Activated CD8-positive, alpha-beta T cell treated with anti-CD3 and anti-CD28 coated beads, Interleukin-2, amount 10 ng/mL, durations not matched to agents 7 days and 5 days (primary cell): Measurements from ENCODE around the gene SFSWAP. TPM values are rescaled to one million over a fixed set of nuclear protein-coding genes. Genes with fewer than 3 reads are reported as not detected.
"Not testable (repeated sequence)": the region's sequence is repeated elsewhere in the genome, so short reads cannot be mapped to it uniquely, and the experiment has no call there.

ENCODE experiments used
- ATAC-seq: fragments of 150-1000 bp; cut with Tn5 transposase; one replicate; pipeline ENCODE4 v1.10.0; 2021; ENCODE audit warnings: moderate library complexity
- CTCF ChIA-PET: fragments of 350-600 bp; sonication (Branson Sonifier 250); formaldehyde crosslinking; loops from one replicate; lab custom pipeline; 2021; ENCODE audit warnings: antibody characterized with exemption; lab: Charles Lee
- POLR2A ChIA-PET: fragments of 350-600 bp; sonication (Branson Sonifier 250); formaldehyde crosslinking; loops from one replicate; lab custom pipeline; 2021; ENCODE audit warnings: antibody characterized with exemption; lab: Charles Lee
- DNase-seq: peaks from one replicate; pipeline ENCODE4 v3.0.0-alpha.2; 2020
- H3K27ac Mint-ChIP-seq: one replicate; pipeline ENCODE4 v1.8.0; 2021; ENCODE audit warnings: mild to moderate bottlenecking, mixed read lengths
- H3K27me3 Mint-ChIP-seq: one replicate; pipeline ENCODE4 v1.8.0; 2021; ENCODE audit warnings: low read depth, mixed read lengths
- H3K36me3 Mint-ChIP-seq: one replicate; pipeline ENCODE4 v1.8.0; 2021; ENCODE audit warnings: low read depth, mixed read lengths
- H3K4me1 Mint-ChIP-seq: one replicate; pipeline ENCODE4 v1.8.0; 2021; ENCODE audit warnings: low read depth, mixed read lengths
- H3K4me3 Mint-ChIP-seq: one replicate; pipeline ENCODE4 v1.8.0; 2021; ENCODE audit warnings: mild to moderate bottlenecking, mixed read lengths
- H3K9me3 Mint-ChIP-seq: one replicate; pipeline ENCODE4 v1.8.0; 2022; ENCODE audit warnings: mixed read lengths; ENCODE audit not compliant: insufficient read depth
- total RNA-seq, 2 experiments: library from RNA; stranded (reverse); gene quantifications; one replicate each; pipeline ENCODE4 v1.2.3, GENCODE V29; 2021

Gene SFSWAP
- total RNA-seq, result 10 to 100 TPM; 50.4 to 53.6 TPM

- H3K36me3 Mint-ChIP-seq, result peaks cover 23% of the 10 kb centered on the region
- peak within 1 kb of the TSS; percentile 97 for H3K4me3 Mint-ChIP-seq
- H3K27me3 Mint-ChIP-seq, result peaks cover 2% of the 10 kb centered on the region
- no peaks in the 10 kb centered on the region for H3K9me3 Mint-ChIP-seq
- H3K27ac Mint-ChIP-seq, result peak within 1 kb of the TSS; percentile 96
- peak; percentile 78 for DNase-seq
- peak; percentile 90 for ATAC-seq
- POLR2A ChIA-PET, result interaction anchor here (0.6 to 1.3 kb wide), 11 partner anchors 8 to 911 kb away, joined by 3 to 12 read pairs (median 3); partner anchors contain the start of gene PUS1
- H3K4me1 Mint-ChIP-seq, result peaks cover 25% of the 10 kb centered on the region
- CTCF ChIA-PET, result interaction anchor here (0.9 kb wide), 1 partner anchor 28 kb away, joined by 4 read pairs; no protein-coding TSS in a partner anchor
Observed at GRCh38 chr12:131710464-131711457, at the start of gene SFSWAP. Gene SFSWAP, plus strand, starts transcription at chr12:131711090. Its CDS starts 140 bp downstream, at chr12:131711230.

- H3K4me3 Mint-ChIP-seq, H3K9me3 Mint-ChIP-seq, DNase-seq, H3K4me1 Mint-ChIP-seq, H3K36me3 Mint-ChIP-seq, POLR2A ChIA-PET, CTCF ChIA-PET, H3K27ac Mint-ChIP-seq: not testable (repeated sequence)
- H3K27me3 Mint-ChIP-seq, result peaks cover 11% of the 10 kb centered on the region
- peak; percentile 37 for ATAC-seq
Observed at GRCh38 chr12:131661170-131661985, 49.5 kb upstream of the SFSWAP start.

GRCh38 chr12:131661986-131662288, 49.0 kb upstream of the SFSWAP start:
- H3K27me3 Mint-ChIP-seq, result peaks cover 11% of the 10 kb centered on the region
- H3K4me1 Mint-ChIP-seq, CTCF ChIA-PET, DNase-seq, H3K27ac Mint-ChIP-seq, H3K36me3 Mint-ChIP-seq, H3K9me3 Mint-ChIP-seq, H3K4me3 Mint-ChIP-seq, POLR2A ChIA-PET: not testable (repeated sequence)
- peak; percentile 55 for ATAC-seq

GRCh38 chr12:131662346-131662745, 48.5 kb upstream of the SFSWAP start:
- H3K4me3 Mint-ChIP-seq, H3K36me3 Mint-ChIP-seq, CTCF ChIA-PET, H3K4me1 Mint-ChIP-seq, ATAC-seq, H3K27ac Mint-ChIP-seq, H3K9me3 Mint-ChIP-seq, DNase-seq, POLR2A ChIA-PET: not testable (repeated sequence)
- peaks cover 11% of the 10 kb centered on the region for H3K27me3 Mint-ChIP-seq

- peaks cover 20% of the 10 kb centered on the region for H3K27me3 Mint-ChIP-seq
- CTCF ChIA-PET, result not testable (repeated sequence)
Observed at GRCh38 chr12:131665666-131666065, 45.2 kb upstream of the SFSWAP start.

GRCh38 chr12:131666486-131666885, 44.4 kb upstream of the SFSWAP start:
- H3K4me3 Mint-ChIP-seq, H3K4me1 Mint-ChIP-seq, ATAC-seq, DNase-seq, H3K27ac Mint-ChIP-seq, CTCF ChIA-PET, H3K36me3 Mint-ChIP-seq, H3K9me3 Mint-ChIP-seq, POLR2A ChIA-PET: not testable (repeated sequence)
- H3K27me3 Mint-ChIP-seq, result peaks cover 21% of the 10 kb centered on the region

More at GRCh38 chr12:131665666-131666065, 45.2 kb upstream of the SFSWAP start:
- POLR2A ChIA-PET, H3K9me3 Mint-ChIP-seq, DNase-seq, H3K4me3 Mint-ChIP-seq, H3K4me1 Mint-ChIP-seq, H3K27ac Mint-ChIP-seq, ATAC-seq, H3K36me3 Mint-ChIP-seq: not testable (repeated sequence)

- peaks cover 21% of the 10 kb centered on the region for H3K27me3 Mint-ChIP-seq
- DNase-seq, H3K4me3 Mint-ChIP-seq, H3K36me3 Mint-ChIP-seq, CTCF ChIA-PET, ATAC-seq, H3K9me3 Mint-ChIP-seq, H3K27ac Mint-ChIP-seq, POLR2A ChIA-PET, H3K4me1 Mint-ChIP-seq: not testable (repeated sequence)
Observed at GRCh38 chr12:131666978-131667601, 43.8 kb upstream of the SFSWAP start.

- CTCF ChIA-PET, result no interaction called here
Observed at GRCh38 chr12:131671276-131671675, 39.6 kb upstream of the SFSWAP start.

GRCh38 chr12:131671871-131672270, 39.0 kb upstream of the SFSWAP start:
- ChIA-PET CTCF (no interaction called here), POLR2A (interaction anchor here (0.7 kb wide), 1 partner anchor 669 kb away, joined by 3 read pairs; no protein-coding TSS in a partner anchor)
- Mint-ChIP-seq H3K27ac (no peak overlapping the region), H3K9me3 (no peaks in the 10 kb centered on the region), H3K27me3 (peaks cover 13% of the 10 kb centered on the region), H3K36me3 (no peaks in the 10 kb centered on the region), H3K4me1 (peaks cover 3% of the 10 kb centered on the region), H3K4me3 (no peak overlapping the region)
- DNase-seq (no peak), ATAC-seq (no peak)

More at GRCh38 chr12:131671276-131671675, 39.6 kb upstream of the SFSWAP start:
- ATAC-seq (no peak), DNase-seq (no peak)
- no peak overlapping the region for H3K4me3 Mint-ChIP-seq
- no peaks in the 10 kb centered on the region for H3K36me3 Mint-ChIP-seq
- POLR2A ChIA-PET, result no interaction called here
- H3K27me3 Mint-ChIP-seq, result peaks cover 13% of the 10 kb centered on the region
- H3K9me3 Mint-ChIP-seq, result no peaks in the 10 kb centered on the region
- no peak overlapping the region for H3K27ac Mint-ChIP-seq
- peaks cover 3% of the 10 kb centered on the region for H3K4me1 Mint-ChIP-seq

GRCh38 chr12:131672311-131672940, 38.5 kb upstream of the SFSWAP start:
- peaks cover 13% of the 10 kb centered on the region for H3K27me3 Mint-ChIP-seq
- H3K36me3 Mint-ChIP-seq, result no peaks in the 10 kb centered on the region
- ChIA-PET CTCF (no interaction called here), POLR2A (interaction anchor here (0.7 kb wide), 1 partner anchor 670 kb away, joined by 3 read pairs; no protein-coding TSS in a partner anchor)
- ATAC-seq, result no peak
- H3K27ac Mint-ChIP-seq, result no peak overlapping the region
- DNase-seq, result no peak
- H3K4me3 Mint-ChIP-seq, result no peak overlapping the region
- H3K4me1 Mint-ChIP-seq, result no peaks in the 10 kb centered on the region
- H3K9me3 Mint-ChIP-seq, result no peaks in the 10 kb centered on the region
